SK-N-SH (cell line): ENCODE results near the gene FEM1B. TPM values are rescaled to one million over a fixed set of nuclear protein-coding genes. Genes with fewer than 3 reads are reported as not detected.

Experiments
- CTCF ChIA-PET: fragments of 300-600, 350-600 bp; formaldehyde crosslinking; extraction: SDS; loops from one replicate; lab custom pipeline; 2021; lab: Yijun Ruan, JAX
- POLR2A ChIA-PET: fragments of 350-600 bp; sonication (Branson Sonifier 250); formaldehyde crosslinking; extraction: SDS; loops from one replicate; lab custom pipeline; 2020; ENCODE audit warnings: antibody characterized with exemption, inconsistent platforms; lab: Yijun Ruan, JAX
- DNase-seq: peaks from one replicate; pipeline ENCODE4 v3.0.0; 2012
- H2AFZ ChIP-seq: fragments of 200-600 bp; sonication (generic); 2 replicates; pipeline ENCODE4 v1.8.1; 2016; ENCODE audit warnings: antibody characterized with exemption, mild to moderate bottlenecking, low read depth
- H3F3A ChIP-seq: fragments of 200-600 bp; sonication (generic); replicated peaks from 2 replicates; pipeline ENCODE3; 2016; ENCODE audit warnings: antibody characterized with exemption, mild to moderate bottlenecking; ENCODE audit not compliant: insufficient read depth
- H3K27ac ChIP-seq, 2 experiments: fragments of 200-500 bp in 1 of 2; fragments of 200-600 bp in 1 of 2; sonication (Bioruptor generic) in 1 of 2; sonication (generic), shearing (Covaris generic) in 1 of 2; 2 replicates each; pipeline versions ENCODE4 v1.5.1 to v1.6.1; 2014 to 2016; ENCODE audit warnings: low read depth in 2 of 2, inconsistent platforms in 1 of 2, low read length in 1 of 2, mild to moderate bottlenecking in 1 of 2, mixed read lengths in 1 of 2
- H3K27me3 ChIP-seq: fragments of 200-600 bp; sonication (generic), shearing (Covaris generic); 2 replicates; pipeline ENCODE4 v1.6.1; 2016; ENCODE audit warnings: mixed run types; ENCODE audit not compliant: insufficient read depth
- H3K36me3 ChIP-seq, 2 experiments: fragments of 200-500 bp in 1 of 2; fragments of 200-600 bp in 1 of 2; sonication (Bioruptor generic) in 1 of 2; sonication (generic) in 1 of 2; replicated peaks in 1 of 2; 2 replicates each; pipeline versions ENCODE3 to v1.5.1; 2014 to 2016; ENCODE audit warnings: low read length in 1 of 2, mild to moderate bottlenecking in 1 of 2; ENCODE audit not compliant: insufficient read depth in 2 of 2, control insufficient read depth in 1 of 2
- H3K4me1 ChIP-seq, 2 experiments: fragments of 200-500 bp in 1 of 2; fragments of 200-600 bp in 1 of 2; sonication (Bioruptor generic) in 1 of 2; sonication (generic), shearing (Covaris generic) in 1 of 2; 2 replicates each; pipeline versions ENCODE4 v1.5.1 to v1.6.1; 2014 to 2016; ENCODE audit warnings: low read depth in 1 of 2, low read length in 1 of 2, mixed run types in 1 of 2; ENCODE audit not compliant: insufficient read depth in 2 of 2, control insufficient read depth in 1 of 2
- H3K4me2 ChIP-seq: fragments of 200-600 bp; sonication (generic), shearing (Covaris generic); 2 replicates; pipeline ENCODE4 v1.6.1; 2017; ENCODE audit warnings: mixed run types
- H3K4me3 ChIP-seq, 2 experiments: fragments of 200-500 bp in 1 of 2; fragments of 200-600 bp in 1 of 2; sonication (Bioruptor generic) in 1 of 2; sonication (generic), shearing (Covaris generic) in 1 of 2; 2 replicates each; pipeline versions ENCODE4 v1.5.1 to v1.8.1; 2014 to 2016; ENCODE audit warnings: low read depth in 2 of 2, inconsistent platforms in 1 of 2, low read length in 1 of 2, mild to moderate bottlenecking in 1 of 2, mixed read lengths in 1 of 2, moderate library complexity in 1 of 2
- H3K79me2 ChIP-seq: fragments of 200-600 bp; sonication (generic); 2 replicates; pipeline ENCODE4 v1.8.1; 2017; ENCODE audit warnings: mild to moderate bottlenecking; ENCODE audit not compliant: insufficient read depth
- H3K9ac ChIP-seq: fragments of 200-600 bp; sonication (generic); 2 replicates; pipeline ENCODE4 v1.6.1; 2017; ENCODE audit warnings: mixed run types
- H3K9me2 ChIP-seq: fragments of 200-600 bp; sonication (generic); 2 replicates; pipeline ENCODE4 v1.6.1; 2017; ENCODE audit warnings: mixed run types
- H3K9me3 ChIP-seq: fragments of 200-600 bp; sonication (generic); 2 replicates; pipeline ENCODE4 v1.6.1; 2017; ENCODE audit warnings: mixed run types, mild to moderate bottlenecking, moderate library complexity
- H4K20me1 ChIP-seq: fragments of 200-600 bp; sonication (generic); 2 replicates; pipeline ENCODE4 v1.6.1; 2017; ENCODE audit warnings: mild to moderate bottlenecking, mixed run types; ENCODE audit not compliant: insufficient read depth
- CHD2 ChIP-seq: fragments of 150-350 bp; IDR thresholded peaks from 2 replicates; pipeline ENCODE4 v1.6.1; 2018; ENCODE audit warnings: low read length; ENCODE audit not compliant: partially characterized antibody
- ELF1 ChIP-seq: IDR thresholded peaks from 2 replicates; pipeline ENCODE4 v1.4.0; 2012
- EP300 ChIP-seq, 2 experiments: IDR thresholded peaks; 2 replicates each; pipeline versions ENCODE4 v1.4.0 to v1.6.1; 2012; ENCODE audit warnings: borderline replicate concordance in 1 of 2, low read depth in 1 of 2, low read length in 1 of 2
- EZH2phosphoT487 ChIP-seq: fragments of 200-600 bp; sonication (generic); IDR thresholded peaks from 2 replicates; pipeline ENCODE4 v1.6.1; 2017; ENCODE audit warnings: low read depth, mixed run types, mild to moderate bottlenecking, antibody characterized with exemption, moderate library complexity, borderline replicate concordance
- FOXJ3 ChIP-seq: sonication (generic); formaldehyde crosslinking; IDR thresholded peaks from 2 replicates; pipeline ENCODE4 v1.5.1; 2020; ENCODE audit warnings: mild to moderate bottlenecking, missing genetic modification reagents
- GABPA ChIP-seq: IDR thresholded peaks from 2 replicates; pipeline ENCODE4 v1.4.0; 2012; ENCODE audit warnings: low read depth, mild to moderate bottlenecking
- JUND ChIP-seq: IDR thresholded peaks from 2 replicates; pipeline ENCODE4 v1.4.0; 2012
- MEF2A ChIP-seq: IDR thresholded peaks from 2 replicates; pipeline ENCODE4 v1.4.0; 2012; ENCODE audit warnings: low read depth, borderline replicate concordance
- NRF1 ChIP-seq: IDR thresholded peaks from 2 replicates; pipeline ENCODE4 v1.6.1; 2012; ENCODE audit warnings: low read depth, mild to moderate bottlenecking, low read length
- POLR2AphosphoS5 ChIP-seq: IDR thresholded peaks from 2 replicates; pipeline ENCODE4 v1.6.1; 2012; ENCODE audit warnings: low read depth, low read length
- RFX5 ChIP-seq: IDR thresholded peaks from 2 replicates; pipeline ENCODE4 v1.6.1; 2012; ENCODE audit warnings: mild to moderate bottlenecking, improper control_type of control experiment, low read length
- RXRA ChIP-seq: IDR thresholded peaks from 2 replicates; pipeline ENCODE4 v1.4.0; 2012; ENCODE audit warnings: low read depth, mild to moderate bottlenecking, borderline replicate concordance
- SIN3A ChIP-seq: IDR thresholded peaks from 2 replicates; pipeline ENCODE4 v1.6.1; 2012; ENCODE audit warnings: low read depth, mild to moderate bottlenecking, low read length, moderate library complexity, borderline replicate concordance
- SMC3 ChIP-seq: IDR thresholded peaks from 2 replicates; pipeline ENCODE4 v1.6.1; 2012; ENCODE audit warnings: low read depth, low read length, improper control_type of control experiment
- TAF1 ChIP-seq: IDR thresholded peaks from 2 replicates; pipeline ENCODE4 v1.6.1; 2012; ENCODE audit warnings: low read depth, mild to moderate bottlenecking, low read length, moderate library complexity, borderline replicate concordance
- TCF12 ChIP-seq: IDR thresholded peaks from 2 replicates; pipeline ENCODE4 v1.4.0; 2012
- TEAD4 ChIP-seq: IDR thresholded peaks from 2 replicates; pipeline ENCODE4 v1.4.0; 2012; ENCODE audit warnings: mild to moderate bottlenecking, borderline replicate concordance; ENCODE audit not compliant: insufficient read depth
- YY1 ChIP-seq: IDR thresholded peaks from 2 replicates; pipeline ENCODE4 v1.4.0; 2012; ENCODE audit warnings: low read depth, mild to moderate bottlenecking
- WGBS: methylation state at CpG from one replicate; pipeline ENCODE4 v1.1.6; 2017; ENCODE audit warnings: low lambda C conversion rate; 5-methylcytosine and 5-hydroxymethylcytosine counted together
- polyA plus RNA-seq, 3 experiments: library from polyadenylated mRNA; depleted of rRNA; stranded (reverse); fragments of >200 nt; gene quantifications; 2 replicates each; pipeline ENCODE4 v1.2.3, GENCODE V29; 2012
- TF ChIP-seq, protein P1 (sequence below): IDR thresholded peaks from 2 replicates; pipeline ENCODE4 v1.4.0; 2012; ENCODE audit warnings: low read depth
- TF ChIP-seq, protein P2 (sequence below): fragments of 150-350 bp; IDR thresholded peaks from 2 replicates; pipeline ENCODE4 v1.6.1; 2017; ENCODE audit warnings: antibody characterized with exemption, low read length, low read depth, borderline replicate concordance
- TF ChIP-seq, protein P3 (sequence below): IDR thresholded peaks from 2 replicates; pipeline ENCODE4 v1.6.1; 2012; ENCODE audit warnings: mild to moderate bottlenecking, low read depth, low read length, moderate library complexity

Gene FEM1B
- polyA plus RNA-seq, 1 of the 3 experiments (the other 2 are of a cell fraction), result 14.0 TPM

DNA sequence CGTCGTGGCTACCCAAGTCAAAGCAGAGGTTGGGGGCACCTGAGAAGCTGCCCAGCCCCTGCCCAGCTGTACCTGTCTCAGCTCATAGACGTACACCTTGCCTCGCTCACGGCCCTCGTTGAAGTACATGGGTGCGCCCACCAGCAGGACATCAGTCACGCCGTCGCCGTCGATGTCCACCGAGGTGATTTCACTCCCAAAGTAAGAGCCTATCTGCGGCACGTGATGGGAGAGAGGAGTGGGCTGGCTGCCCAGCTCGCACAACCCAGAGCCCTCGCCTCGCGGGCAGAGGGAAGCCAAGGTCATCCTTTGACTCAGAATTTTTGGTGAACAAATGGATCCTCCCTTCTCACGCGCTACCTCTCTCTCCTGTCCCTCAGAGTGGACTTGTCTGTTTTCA is 54.7 kb downstream of the FEM1B start:
- TF ChIP-seq NRF1 (no peak), SIN3A (no peak), RFX5 (no peak), JUND (no peak), SMC3 (no peak), ELF1 (no peak), TAF1 (no peak)
- TF ChIP-seq, protein P1, sequence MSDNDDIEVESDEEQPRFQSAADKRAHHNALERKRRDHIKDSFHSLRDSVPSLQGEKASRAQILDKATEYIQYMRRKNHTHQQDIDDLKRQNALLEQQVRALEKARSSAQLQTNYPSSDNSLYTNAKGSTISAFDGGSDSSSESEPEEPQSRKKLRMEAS, result no peak
- TF ChIP-seq, protein P2, sequence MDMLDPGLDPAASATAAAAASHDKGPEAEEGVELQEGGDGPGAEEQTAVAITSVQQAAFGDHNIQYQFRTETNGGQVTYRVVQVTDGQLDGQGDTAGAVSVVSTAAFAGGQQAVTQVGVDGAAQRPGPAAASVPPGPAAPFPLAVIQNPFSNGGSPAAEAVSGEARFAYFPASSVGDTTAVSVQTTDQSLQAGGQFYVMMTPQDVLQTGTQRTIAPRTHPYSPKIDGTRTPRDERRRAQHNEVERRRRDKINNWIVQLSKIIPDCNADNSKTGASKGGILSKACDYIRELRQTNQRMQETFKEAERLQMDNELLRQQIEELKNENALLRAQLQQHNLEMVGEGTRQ, result no peak
- no peak for DNase-seq
- no peaks in the 10 kb centered on the region for H3K79me2 ChIP-seq
- no peaks in the 10 kb centered on the region for H3K9me2 ChIP-seq
- H3K27ac ChIP-seq, result no peak overlapping the region
- H3K4me1 ChIP-seq, result peaks cover 14% of the 10 kb centered on the region in 2 experiments; a peak in 3 of 4 replicates
- H3K4me2 ChIP-seq, result no peak overlapping the region
- ChIA-PET CTCF (interaction anchor here (1.4 kb wide), 1 partner anchor 26 kb away, joined by 3 read pairs; no protein-coding TSS in a partner anchor), POLR2A (no interaction called here)
- H3K9me3 ChIP-seq, result no peaks in the 10 kb centered on the region
- WGBS, result 94% methylated on average over 18 of the region's 21 CpGs
- no peak overlapping the region for H3K4me3 ChIP-seq
- no peaks in the 10 kb centered on the region for H3F3A ChIP-seq
- H2AFZ ChIP-seq, result no peak overlapping the region
- H3K9ac ChIP-seq, result no peak overlapping the region
- H3K27me3 ChIP-seq, result no peaks in the 10 kb centered on the region
- no peaks in the 10 kb centered on the region for H3K36me3 ChIP-seq
- no peaks in the 10 kb centered on the region for H4K20me1 ChIP-seq

DNA sequence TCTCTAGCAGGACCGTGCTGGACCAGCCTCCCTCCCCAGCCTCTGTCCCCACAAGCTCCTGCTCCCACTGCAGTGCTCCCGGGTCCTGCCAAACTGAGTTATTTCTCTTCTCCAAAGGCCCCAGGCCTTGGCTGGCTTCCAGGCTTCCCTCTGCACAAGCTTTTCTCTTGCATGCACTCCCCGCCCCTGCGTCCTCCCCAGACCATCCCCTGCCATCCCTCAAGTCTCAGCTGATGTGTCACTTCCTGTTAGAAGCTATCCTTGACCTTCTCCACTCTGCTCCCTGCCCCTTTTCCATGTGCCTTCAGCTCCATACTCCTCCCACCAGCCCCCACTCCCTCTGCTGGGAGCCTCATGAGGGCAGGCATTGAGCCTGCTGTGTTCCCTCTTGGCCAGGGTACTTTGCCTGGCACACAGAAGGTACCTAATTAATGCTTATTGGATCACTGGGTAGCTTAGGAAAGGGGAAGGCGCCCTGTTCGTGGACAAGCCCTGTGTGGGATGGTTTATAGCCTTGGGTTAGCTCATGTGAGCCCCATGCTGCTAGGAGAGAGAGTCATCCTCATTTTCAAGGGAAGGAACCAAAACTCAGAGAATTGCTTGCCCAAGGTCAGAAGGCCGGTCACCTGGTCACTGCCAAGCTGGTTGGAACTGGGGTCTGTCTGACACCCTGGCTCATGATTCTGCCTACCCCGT is 56.4 kb downstream of the FEM1B start:
- POLR2A ChIA-PET, result no interaction called here
- Histone ChIP-seq H3K9ac (no peak overlapping the region), H3K27me3 (no peaks in the 10 kb centered on the region), H3K79me2 (no peaks in the 10 kb centered on the region), H3K9me3 (no peaks in the 10 kb centered on the region), H3K4me3 (no peak overlapping the region), H3F3A (no peaks in the 10 kb centered on the region), H3K27ac (0 out of 4 replicates have a peak overlapping the region, but pooled peaks of 1 of the 2 experiments have one; percentile 3), H4K20me1 (no peaks in the 10 kb centered on the region), H3K36me3 (no peaks in the 10 kb centered on the region), H2AFZ (no peak overlapping the region), H3K9me2 (no peaks in the 10 kb centered on the region), H3K4me1 (peaks cover 14% of the 10 kb centered on the region in 2 experiments; a peak in 3 of 4 replicates), H3K4me2 (0 out of 2 replicates have a peak overlapping the region, but pooled peaks have one; percentile 18)
- CTCF ChIA-PET, result interaction anchor here (0.6 to 2.1 kb wide), 4 partner anchors 10 to 1129 kb away, joined by 3 to 7 read pairs (median 4); no protein-coding TSS in a partner anchor
- TF ChIP-seq EZH2phosphoT487 (no peak), CHD2 (no peak), RXRA (no peak), YY1 (no peak), FOXJ3 (CRISPR knock-in tag) (no peak), GABPA (no peak), MEF2A (no peak), TEAD4 (no peak), TCF12 (no peak), ELF1 (no peak), POLR2AphosphoS5 (no peak), EP300 (IDR thresholded peaks at IDR 0.05; ENCODE audit: borderline replicate concordance in 1 of 2, low read depth in 1 of 2, low read length in 1 of 2) (no peak)
- TF ChIP-seq, protein P3, sequence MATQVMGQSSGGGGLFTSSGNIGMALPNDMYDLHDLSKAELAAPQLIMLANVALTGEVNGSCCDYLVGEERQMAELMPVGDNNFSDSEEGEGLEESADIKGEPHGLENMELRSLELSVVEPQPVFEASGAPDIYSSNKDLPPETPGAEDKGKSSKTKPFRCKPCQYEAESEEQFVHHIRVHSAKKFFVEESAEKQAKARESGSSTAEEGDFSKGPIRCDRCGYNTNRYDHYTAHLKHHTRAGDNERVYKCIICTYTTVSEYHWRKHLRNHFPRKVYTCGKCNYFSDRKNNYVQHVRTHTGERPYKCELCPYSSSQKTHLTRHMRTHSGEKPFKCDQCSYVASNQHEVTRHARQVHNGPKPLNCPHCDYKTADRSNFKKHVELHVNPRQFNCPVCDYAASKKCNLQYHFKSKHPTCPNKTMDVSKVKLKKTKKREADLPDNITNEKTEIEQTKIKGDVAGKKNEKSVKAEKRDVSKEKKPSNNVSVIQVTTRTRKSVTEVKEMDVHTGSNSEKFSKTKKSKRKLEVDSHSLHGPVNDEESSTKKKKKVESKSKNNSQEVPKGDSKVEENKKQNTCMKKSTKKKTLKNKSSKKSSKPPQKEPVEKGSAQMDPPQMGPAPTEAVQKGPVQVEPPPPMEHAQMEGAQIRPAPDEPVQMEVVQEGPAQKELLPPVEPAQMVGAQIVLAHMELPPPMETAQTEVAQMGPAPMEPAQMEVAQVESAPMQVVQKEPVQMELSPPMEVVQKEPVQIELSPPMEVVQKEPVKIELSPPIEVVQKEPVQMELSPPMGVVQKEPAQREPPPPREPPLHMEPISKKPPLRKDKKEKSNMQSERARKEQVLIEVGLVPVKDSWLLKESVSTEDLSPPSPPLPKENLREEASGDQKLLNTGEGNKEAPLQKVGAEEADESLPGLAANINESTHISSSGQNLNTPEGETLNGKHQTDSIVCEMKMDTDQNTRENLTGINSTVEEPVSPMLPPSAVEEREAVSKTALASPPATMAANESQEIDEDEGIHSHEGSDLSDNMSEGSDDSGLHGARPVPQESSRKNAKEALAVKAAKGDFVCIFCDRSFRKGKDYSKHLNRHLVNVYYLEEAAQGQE, result no peak
- TF ChIP-seq, protein P2, result no peak
- WGBS, result 84% methylated on average over 8 of the region's 8 CpGs
- DNase-seq, result no peak
